CD4-positive, alpha-beta T cell treated with Interleukin-4 for 4 hours (primary cell): ENCODE results near the gene STRN3.

Experiments
- DNase-seq: peaks from one replicate; pipeline ENCODE4 v3.0.0-alpha.2; 2020

Gene STRN3

GRCh38 chr14:30864934-30865333 lies 161.2 kb downstream of the STRN3 start:
- no peak for DNase-seq

- no peak for DNase-seq
These were observed 165.0 kb downstream of the STRN3 start for GRCh38 chr14:30861200-30861599.

DNA sequence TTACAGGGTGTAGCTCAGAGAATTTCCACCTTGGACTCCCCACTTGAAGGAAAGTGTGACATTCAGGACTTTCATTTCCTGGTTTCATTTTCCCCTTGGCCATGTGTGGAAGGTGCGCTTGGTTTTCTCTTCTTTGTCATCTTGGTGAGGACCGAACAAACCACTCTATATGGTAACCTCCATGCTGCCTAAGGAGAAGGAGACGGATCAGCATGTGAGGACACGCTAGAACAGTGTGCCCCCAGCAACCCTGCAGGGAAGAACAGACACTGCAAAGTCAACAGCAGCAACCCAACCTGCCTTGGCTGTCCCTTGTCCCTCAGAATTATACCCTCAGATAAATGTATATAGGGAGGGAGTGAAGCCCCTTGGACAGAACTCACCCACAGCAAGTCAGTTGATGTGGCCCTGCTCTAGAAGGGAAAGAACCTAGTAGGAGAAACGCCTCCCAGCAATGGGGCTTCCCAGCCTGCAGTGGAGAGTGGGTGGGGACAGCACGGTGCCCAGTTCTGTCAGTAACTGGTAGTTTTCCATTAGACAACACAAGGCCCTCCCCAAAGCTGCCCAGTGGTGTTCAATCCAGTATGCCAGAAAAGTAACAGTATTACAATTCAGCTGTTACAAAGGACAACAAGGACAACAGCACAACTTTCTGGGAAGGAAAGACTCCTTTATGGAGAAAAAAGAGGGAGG lies 170.7 kb downstream of the STRN3 start:
- no peak for DNase-seq

DNA sequence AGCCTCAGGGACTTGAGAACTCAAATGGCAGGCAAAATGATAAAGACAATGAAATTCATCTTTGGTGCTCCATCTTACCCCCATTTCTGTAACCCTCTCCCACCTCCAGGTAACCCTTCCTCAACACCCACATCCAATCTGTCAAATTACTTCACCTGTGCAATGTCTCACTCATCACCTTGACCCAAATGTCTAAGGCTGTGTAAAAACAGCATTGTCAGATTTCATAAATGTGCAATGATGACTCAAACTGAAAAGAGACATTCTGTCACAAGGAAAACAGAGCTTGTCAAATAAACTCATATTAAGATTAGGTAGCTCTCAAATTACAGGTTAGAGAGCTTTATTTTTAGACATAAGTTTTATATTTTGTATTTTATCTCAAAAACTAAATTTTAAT lies 171.7 kb downstream of the STRN3 start:
- no peak for DNase-seq

DNA sequence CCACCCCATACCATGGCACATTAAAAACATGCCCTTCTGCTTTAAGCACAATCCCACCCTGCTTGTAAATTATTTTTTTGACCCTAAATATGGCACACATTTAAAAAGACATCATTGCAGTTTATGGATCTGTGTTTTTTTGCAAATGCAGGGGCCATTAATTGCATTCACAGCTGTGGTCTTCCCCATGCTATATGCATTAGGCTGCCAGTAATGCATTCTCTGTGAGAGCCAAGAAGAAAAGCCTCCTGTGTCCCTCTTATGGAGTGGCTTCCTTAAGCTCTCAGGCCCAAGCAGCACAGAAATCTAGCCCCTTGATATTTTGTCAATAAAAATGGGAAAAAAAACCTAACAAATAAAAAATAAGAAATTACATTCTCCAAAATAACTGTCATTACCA lies 172.2 kb downstream of the STRN3 start:
- no peak for DNase-seq

DNA sequence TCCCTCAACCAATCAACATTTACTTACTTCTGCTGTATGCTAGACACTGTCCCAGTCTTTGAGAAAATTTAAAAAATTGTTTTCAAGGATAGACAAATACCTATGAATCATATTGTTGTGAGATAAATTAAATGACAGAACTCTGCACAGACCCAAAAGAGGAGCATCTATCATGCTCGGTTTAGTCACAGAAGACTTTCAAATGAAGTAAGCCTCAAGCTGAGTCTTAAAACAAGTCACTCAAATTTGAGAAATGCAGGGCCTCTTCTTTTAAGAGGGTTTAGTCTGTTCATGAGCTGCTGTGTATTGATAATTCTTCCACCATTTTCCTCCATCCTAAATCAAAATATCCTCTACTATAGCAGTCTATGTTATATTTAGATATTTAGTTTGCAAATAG lies 176.2 kb downstream of the STRN3 start:
- DNase-seq: no peak

DNA sequence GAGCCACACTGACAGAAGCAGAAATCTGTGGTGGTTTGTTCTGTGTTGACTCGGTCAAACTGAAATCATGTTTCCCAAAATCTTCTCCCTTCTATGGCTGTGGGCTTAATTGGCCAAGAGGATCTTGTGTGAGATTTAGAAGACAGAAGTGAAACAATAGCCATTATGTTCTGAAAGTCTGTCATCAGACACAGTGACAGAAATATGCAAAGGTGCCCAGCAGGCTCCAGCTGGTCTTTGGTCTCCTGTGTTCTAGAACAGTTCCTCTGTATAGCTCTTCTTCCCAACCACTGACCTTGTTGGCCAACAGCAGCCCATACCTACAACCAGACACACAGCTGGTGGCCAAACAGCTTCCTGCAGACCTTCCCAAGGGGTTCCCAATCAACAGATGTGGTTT lies 176.8 kb downstream of the STRN3 start:
- DNase-seq: no peak

- no peak for DNase-seq
These were observed 177.5 kb downstream of the STRN3 start for GRCh38 chr14:30848449-30849240.
